IMR-90 (cell line): Measurements from ENCODE around the gene PHPT1. TPM values are rescaled to one million over a fixed set of nuclear protein-coding genes. Genes with fewer than 3 reads are reported as not detected.
A peak's percentile ranks its signal among the peaks of the same experiment; 100 is the strongest.
"Not testable (repeated sequence)": the region's sequence is repeated elsewhere in the genome, so short reads cannot be mapped to it uniquely, and the experiment has no call there.

Experiments
- ATAC-seq: fragments of 200-7000 bp; cut with Tn5 transposase; 2 replicates; pipeline ENCODE4 v1.9.1; 2020; ENCODE audit warnings: low read depth, mild to moderate bottlenecking, moderate library complexity
- BruUV-seq: library from RNA; stranded (reverse); fragments of 400-500 nt; replicated peaks from 2 replicates; lab custom pipeline; 2021; lab: Mats Ljungman, UMichigan
- CTCF ChIA-PET: fragments of 300-600 bp; formaldehyde crosslinking; extraction: SDS; loops from one replicate; lab custom pipeline; 2021; ENCODE audit warnings: antibody characterized with exemption; lab: Yijun Ruan, JAX
- POLR2A ChIA-PET: fragments of 300-600 bp; sonication (Branson Sonifier 250); formaldehyde crosslinking; loops from one replicate; lab custom pipeline; 2022; ENCODE audit warnings: antibody characterized with exemption; ENCODE audit not compliant: unreplicated experiment; lab: Charles Lee
- DNase-seq: peaks from one replicate; pipeline ENCODE4 v3.0.0; 2013
- H2AFZ ChIP-seq: replicated peaks from 2 replicates; pipeline ENCODE3; 2013; ENCODE audit warnings: low read length, mild to moderate bottlenecking; ENCODE audit not compliant: poor library complexity
- H2AK5ac ChIP-seq: 2 replicates; pipeline ENCODE4 v1.6.1; 2013; ENCODE audit warnings: low read depth, low read length, inconsistent platforms
- H2AK9ac ChIP-seq: replicated peaks from 2 replicates; pipeline ENCODE3; 2013; ENCODE audit warnings: mild to moderate bottlenecking, low read depth, low read length, moderate library complexity; ENCODE audit not compliant: poor library complexity
- H2BK120ac ChIP-seq: 2 replicates; pipeline ENCODE4 v1.6.1; 2013; ENCODE audit warnings: low read depth, low read length, inconsistent platforms
- H2BK15ac ChIP-seq: 3 replicates; pipeline ENCODE4 v1.6.1; 2013; ENCODE audit warnings: low read depth, low read length, inconsistent platforms
- H2BK20ac ChIP-seq: 2 replicates; pipeline ENCODE4 v1.6.1; 2013; ENCODE audit warnings: low read depth, mild to moderate bottlenecking, inconsistent platforms, low read length, moderate library complexity
- H2BK5ac ChIP-seq: 2 replicates; pipeline ENCODE4 v1.6.1; 2013; ENCODE audit warnings: mild to moderate bottlenecking, low read depth, low read length, inconsistent platforms; ENCODE audit not compliant: poor library complexity, severe bottlenecking
- H3K14ac ChIP-seq: replicated peaks from 2 replicates; pipeline ENCODE4 v1.6.1; 2013; ENCODE audit warnings: low read depth, low read length, inconsistent platforms
- H3K18ac ChIP-seq: 2 replicates; pipeline ENCODE4 v1.6.1; 2013; ENCODE audit warnings: low read depth, low read length, control low read depth
- H3K23ac ChIP-seq: 2 replicates; pipeline ENCODE4 v1.6.1; 2013; ENCODE audit warnings: low read depth, low read length, inconsistent platforms
- H3K27ac ChIP-seq: 2 replicates; pipeline ENCODE4 v1.5.1; 2013; ENCODE audit warnings: mild to moderate bottlenecking, control low read depth, low read length; ENCODE audit not compliant: insufficient read depth
- H3K27me3 ChIP-seq: 2 replicates; pipeline ENCODE4 v1.6.1; 2013; ENCODE audit warnings: low read length; ENCODE audit not compliant: control insufficient read depth, insufficient read depth
- H3K36me3 ChIP-seq: 2 replicates; pipeline ENCODE4 v1.6.1; 2013; ENCODE audit warnings: low read length, mixed read lengths; ENCODE audit not compliant: control insufficient read depth, insufficient read depth
- H3K4ac ChIP-seq: 2 replicates; pipeline ENCODE4 v1.6.1; 2013; ENCODE audit warnings: low read depth, low read length, inconsistent platforms
- H3K4me1 ChIP-seq: 2 replicates; pipeline ENCODE4 v1.6.1; 2013; ENCODE audit warnings: low read length, mixed read lengths; ENCODE audit not compliant: control insufficient read depth, insufficient read depth
- H3K4me2 ChIP-seq: 2 replicates; pipeline ENCODE4 v1.6.1; 2013; ENCODE audit warnings: low read depth, mild to moderate bottlenecking, control low read depth, low read length, moderate library complexity
- H3K4me3 ChIP-seq: 2 replicates; pipeline ENCODE4 v1.5.1; 2013; ENCODE audit warnings: low read depth, mild to moderate bottlenecking, control low read depth, low read length, moderate library complexity; ENCODE audit not compliant: insufficient read depth
- H3K56ac ChIP-seq: 2 replicates; pipeline ENCODE4 v1.6.1; 2013; ENCODE audit warnings: low read length, inconsistent platforms; ENCODE audit not compliant: insufficient read depth; ENCODE audit errors: extremely low read depth
- H3K79me1 ChIP-seq, 2 experiments: 2 replicates each; pipeline ENCODE4 v1.6.1; 2013; ENCODE audit warnings: low read length in 2 of 2, inconsistent platforms in 1 of 2, low read depth in 1 of 2
- H3K9ac ChIP-seq: 2 replicates; pipeline ENCODE4 v1.6.1; 2013; ENCODE audit warnings: low read depth, low read length, control low read depth
- H3K9me1 ChIP-seq: 2 replicates; pipeline ENCODE4 v1.6.1; 2013; ENCODE audit warnings: low read length, inconsistent platforms; ENCODE audit not compliant: insufficient read depth
- H3K9me3 ChIP-seq: 2 replicates; pipeline ENCODE4 v1.6.1; 2013; ENCODE audit warnings: low read length; ENCODE audit not compliant: control insufficient read depth, insufficient read depth
- H4K20me1 ChIP-seq: 2 replicates; pipeline ENCODE4 v1.6.1; 2013; ENCODE audit warnings: low read length, inconsistent platforms; ENCODE audit not compliant: insufficient read depth
- H4K5ac ChIP-seq: 2 replicates; pipeline ENCODE4 v1.6.1; 2013; ENCODE audit warnings: mild to moderate bottlenecking, low read depth, low read length, control low read depth
- H4K8ac ChIP-seq, 2 experiments: 2 replicates each; pipeline ENCODE4 v1.6.1; 2013; ENCODE audit warnings: low read depth in 2 of 2, low read length in 2 of 2, control low read depth in 1 of 2, inconsistent platforms in 1 of 2
- H4K91ac ChIP-seq: 2 replicates; pipeline ENCODE4 v1.6.1; 2013; ENCODE audit warnings: low read depth, low read length, inconsistent platforms; ENCODE audit not compliant: insufficient read depth
- MAZ ChIP-seq: IDR thresholded peaks from 2 replicates; pipeline ENCODE4 v1.6.1; 2012; ENCODE audit warnings: low read depth, mild to moderate bottlenecking, low read length, improper control_type of control experiment, moderate library complexity, borderline replicate concordance
- WGBS, 2 experiments: methylation state at CpG; one replicate each; pipeline versions ENCODE4 v1.1.5 to v1.1.7; 2013; ENCODE audit warnings: missing lambda C conversion rate in 2 of 2; ENCODE audit not compliant: insufficient read length in 1 of 2; ENCODE audit errors: extremely low coverage in 2 of 2; 5-methylcytosine and 5-hydroxymethylcytosine counted together
- dilution Hi-C: fragments of 300-500 bp; cut with HindIII; formaldehyde crosslinking; loops from one replicate; pipeline ENCODE4 v1.14.3; 2018; ENCODE audit warnings: low sequenced_read_pairs; ENCODE audit not compliant: unreplicated experiment
- in situ Hi-C: fragments of 300-500 bp; cut with MboI; formaldehyde crosslinking; loops from 3 replicates; pipeline ENCODE4 v1.14.3; 2019; ENCODE audit warnings: low sequenced_read_pairs, inconsistent platforms, mixed read lengths
- intact Hi-C: fragments of 100-400 bp; cut with micrococcal nuclease; formaldehyde crosslinking; loops from 2 replicates; pipeline ENCODE4 v1.10.0; 2022
- polyA plus RNA-seq, 3 experiments: library from polyadenylated mRNA; depleted of rRNA; stranded (reverse); fragments of >200 nt; gene quantifications; 2 replicates each; pipeline ENCODE4 v1.2.3, GENCODE V29; 2012; ENCODE audit warnings: low replicate concordance in 1 of 3
- total RNA-seq: library from RNA; depleted of rRNA; stranded (reverse); fragments of >200 nt; gene quantifications from 2 replicates; pipeline ENCODE4 v1.2.3, GENCODE V29; 2012
- TF ChIP-seq, protein P1 (sequence below): conservative IDR thresholded peaks from 2 replicates; pipeline ENCODE4 v1.5.1; 2012; ENCODE audit warnings: mild to moderate bottlenecking, low read depth, low read length, improper control_type of control experiment

Gene PHPT1
- total and polyA plus RNA-seq, 2 of the 4 experiments (the other 2 are of a cell fraction): 79.8 to 214 TPM

DNA sequence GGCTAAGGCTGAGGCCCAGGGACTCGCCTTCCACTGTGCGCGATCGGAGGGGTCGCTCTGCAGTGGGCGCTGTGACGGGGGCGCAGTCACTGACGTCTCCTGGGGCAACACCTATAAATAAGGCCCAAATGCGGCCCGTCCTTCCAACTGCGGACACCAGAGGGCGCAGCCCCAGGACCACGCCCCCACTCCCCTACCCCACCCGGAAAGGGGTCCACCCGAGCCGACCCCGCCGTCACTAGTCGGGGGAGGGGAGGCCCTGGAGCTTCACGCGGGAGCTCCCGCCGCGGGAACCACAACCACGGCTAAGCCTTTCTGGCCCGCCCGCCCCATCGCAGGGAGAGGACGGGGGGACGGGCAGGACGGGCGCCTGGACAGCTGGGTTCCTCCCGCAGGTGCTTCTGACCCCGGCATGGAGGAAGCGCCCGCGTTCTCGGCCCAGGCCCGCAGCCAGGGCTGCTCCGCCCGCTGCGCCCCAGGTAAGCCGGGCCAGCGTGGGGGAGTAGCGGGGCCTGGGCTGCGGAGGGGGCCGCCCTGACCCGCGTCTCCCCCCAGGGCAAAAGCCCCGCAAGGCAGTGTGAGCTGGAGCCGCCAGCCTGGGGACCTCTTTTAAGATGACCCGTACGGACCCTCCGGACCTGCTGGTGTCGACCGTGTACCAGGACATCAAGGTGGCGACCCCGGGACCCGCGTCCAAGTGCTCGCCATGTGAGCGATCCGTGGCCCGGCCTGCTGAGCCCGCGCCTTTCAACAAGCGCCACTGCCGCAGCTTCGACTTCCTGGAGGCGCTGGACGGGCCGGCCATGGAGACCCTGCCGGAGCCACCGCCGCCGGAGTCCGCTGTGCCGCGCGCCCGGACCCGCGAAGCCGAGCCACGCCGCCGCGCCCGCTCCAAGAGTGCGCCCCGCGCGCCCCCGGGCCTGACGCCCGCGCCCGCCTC is 5.1 kb upstream of the PHPT1 start:
- H3K56ac ChIP-seq, ATAC-seq, H3K9me1 ChIP-seq, H3K23ac ChIP-seq, H3K27ac ChIP-seq, H4K5ac ChIP-seq, H2BK5ac ChIP-seq, H2BK120ac ChIP-seq, H3K9ac ChIP-seq, H4K91ac ChIP-seq, H2BK20ac ChIP-seq, H4K8ac ChIP-seq, DNase-seq, H3K9me3 ChIP-seq, H3K4me3 ChIP-seq, H2BK15ac ChIP-seq, H2AFZ ChIP-seq, in situ Hi-C loops, H3K14ac ChIP-seq, H3K36me3 ChIP-seq, H3K18ac ChIP-seq, H3K4ac ChIP-seq, H2AK9ac ChIP-seq, BruUV-seq, H2AK5ac ChIP-seq, H3K4me2 ChIP-seq, dilution Hi-C loops, POLR2A ChIA-PET: not testable (repeated sequence)
- TF ChIP-seq, protein P1, sequence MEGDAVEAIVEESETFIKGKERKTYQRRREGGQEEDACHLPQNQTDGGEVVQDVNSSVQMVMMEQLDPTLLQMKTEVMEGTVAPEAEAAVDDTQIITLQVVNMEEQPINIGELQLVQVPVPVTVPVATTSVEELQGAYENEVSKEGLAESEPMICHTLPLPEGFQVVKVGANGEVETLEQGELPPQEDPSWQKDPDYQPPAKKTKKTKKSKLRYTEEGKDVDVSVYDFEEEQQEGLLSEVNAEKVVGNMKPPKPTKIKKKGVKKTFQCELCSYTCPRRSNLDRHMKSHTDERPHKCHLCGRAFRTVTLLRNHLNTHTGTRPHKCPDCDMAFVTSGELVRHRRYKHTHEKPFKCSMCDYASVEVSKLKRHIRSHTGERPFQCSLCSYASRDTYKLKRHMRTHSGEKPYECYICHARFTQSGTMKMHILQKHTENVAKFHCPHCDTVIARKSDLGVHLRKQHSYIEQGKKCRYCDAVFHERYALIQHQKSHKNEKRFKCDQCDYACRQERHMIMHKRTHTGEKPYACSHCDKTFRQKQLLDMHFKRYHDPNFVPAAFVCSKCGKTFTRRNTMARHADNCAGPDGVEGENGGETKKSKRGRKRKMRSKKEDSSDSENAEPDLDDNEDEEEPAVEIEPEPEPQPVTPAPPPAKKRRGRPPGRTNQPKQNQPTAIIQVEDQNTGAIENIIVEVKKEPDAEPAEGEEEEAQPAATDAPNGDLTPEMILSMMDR: peak; percentile 45
- TF ChIP-seq MAZ: peak; percentile 15; the same call in 1 of the 2 replicates
- peaks cover 22% of the 10 kb centered on the region for H3K27me3 ChIP-seq
- peaks cover 25% of the 10 kb centered on the region for H4K20me1 ChIP-seq
- intact Hi-C loops: loop anchor here (1.0 kb wide), 1 partner anchor 191 kb away; no protein-coding TSS in a partner anchor
- peaks cover 11% of the 10 kb centered on the region for H3K4me1 ChIP-seq
- 11% methylated on average over 39 of the region's 99 CpGs; no CpG with 5 or more reads in 1 of the 2 experiments for WGBS, 2 experiments
- peaks cover 0 to 12% of the 10 kb centered on the region in 2 experiments; a peak in 1 of 4 replicates for H3K79me1 ChIP-seq
- CTCF ChIA-PET: interaction anchor here (1.5 kb wide), 1 partner anchor 191 kb away, joined by 5 read pairs; no protein-coding TSS in a partner anchor
